ENCODE measurements around the gene ACTN1.

- TF ChIP-seq CTCF (IDR thresholded peaks at IDR 0.05) = no peak
- TF ChIP-seq POLR2A (IDR thresholded peaks at IDR 0.05) = no peak
Measured at GRCh38 chr14:68994056-68994455, 15.0 kb upstream of the ACTN1 start.

Measured in esophagus squamous epithelium (tissue), 4 donors.